Measurements from ENCODE around the gene EIF4ENIF1.

- TF ChIP-seq CTCF (conservative IDR thresholded peaks at IDR 0.05 in 1 of 2, IDR thresholded peaks at IDR 0.05 in 1 of 2; ENCODE audit: low read depth in 1 of 2, low read length in 2 of 2) (no peak), EZH2 (IDR thresholded peaks at IDR 0.05; ENCODE audit: low read length, missing control alignments) (no peak)
These were observed 42.4 kb upstream of the EIF4ENIF1 start for GRCh38 chr22:31532060-31532459.

All from fibroblast of lung (primary cell).